NT2/D1 (cell line): ENCODE data around the gene PI4KA.
"Not testable (repeated sequence)": the region's sequence is repeated elsewhere in the genome, so short reads cannot be mapped to it uniquely, and the experiment has no call there.

Experiments used
- YY1 ChIP-seq: IDR thresholded peaks from 2 replicates; pipeline ENCODE4 v1.6.1; 2011; ENCODE audit not compliant: insufficient read length, insufficient read depth
- ZNF274 ChIP-seq: IDR thresholded peaks from 2 replicates; pipeline ENCODE4 v1.6.1; 2011; ENCODE audit warnings: mild to moderate bottlenecking, low read depth, low read length

DNA sequence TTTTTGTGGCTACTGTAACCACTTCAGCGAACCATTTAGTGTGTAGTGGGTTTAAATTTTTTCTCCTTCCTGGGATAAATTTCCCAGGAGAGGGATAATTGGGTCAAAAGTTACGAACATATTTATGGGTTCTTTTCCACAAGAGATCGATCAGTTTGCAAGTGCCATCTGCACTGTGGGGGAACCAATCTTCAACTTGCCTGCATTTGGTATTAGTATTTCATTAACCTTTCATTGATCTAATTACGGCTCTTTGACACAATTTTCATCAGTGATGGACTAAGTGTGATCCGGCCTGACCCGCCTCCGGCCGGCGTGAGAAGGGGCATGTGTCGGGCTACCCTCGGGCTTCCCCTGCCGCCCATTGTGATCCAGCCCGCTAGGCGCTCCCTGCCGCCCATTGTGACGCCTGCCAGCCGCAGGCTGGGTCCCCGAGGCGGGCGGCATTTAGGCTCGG is 156.9 kb downstream of the PI4KA start:
- not testable (repeated sequence) for TF ChIP-seq ZNF274, YY1
